ENCODE data around the gene EXOC3. TPM values are rescaled to one million over a fixed set of nuclear protein-coding genes. Genes with fewer than 3 reads are reported as not detected.

EXOC3 gene
- total RNA-seq, 4 donors from 2014 or later, result 49.5 to 87.5 (median 59.0) TPM

DNA sequence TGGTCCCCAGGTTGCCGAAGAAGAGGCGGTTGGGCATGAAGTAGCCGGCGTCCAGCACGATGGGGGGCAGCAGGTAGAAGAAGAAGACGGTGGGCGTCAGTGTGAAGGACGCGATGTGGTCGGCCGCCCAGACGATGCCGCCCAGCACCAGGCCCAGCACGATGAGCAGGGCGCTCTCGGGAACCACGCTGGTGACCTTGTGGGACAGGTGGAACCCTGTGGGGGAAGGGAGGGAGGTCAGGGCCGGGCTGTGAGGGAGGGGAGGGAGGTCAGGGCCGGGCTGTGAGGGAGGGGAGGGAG lies 48.8 kb downstream of the EXOC3 start:
- H3K4me3 ChIP-seq (ENCODE audit: low read depth, poor library complexity, severe bottlenecking), result no peak overlapping the region
- intact Hi-C loops (cut with DNase I; ENCODE audit: low total_unique reads), result no loop called here
- 83 to 88% methylated on average over 18 of the region's 19 CpGs for WGBS, 2 donors
- no peak for DNase-seq (ENCODE audit: low spot score in 2 of 2)
- TF ChIP-seq POLR2A (IDR thresholded peaks at IDR 0.05), result no peak
- TF ChIP-seq, protein P1, sequence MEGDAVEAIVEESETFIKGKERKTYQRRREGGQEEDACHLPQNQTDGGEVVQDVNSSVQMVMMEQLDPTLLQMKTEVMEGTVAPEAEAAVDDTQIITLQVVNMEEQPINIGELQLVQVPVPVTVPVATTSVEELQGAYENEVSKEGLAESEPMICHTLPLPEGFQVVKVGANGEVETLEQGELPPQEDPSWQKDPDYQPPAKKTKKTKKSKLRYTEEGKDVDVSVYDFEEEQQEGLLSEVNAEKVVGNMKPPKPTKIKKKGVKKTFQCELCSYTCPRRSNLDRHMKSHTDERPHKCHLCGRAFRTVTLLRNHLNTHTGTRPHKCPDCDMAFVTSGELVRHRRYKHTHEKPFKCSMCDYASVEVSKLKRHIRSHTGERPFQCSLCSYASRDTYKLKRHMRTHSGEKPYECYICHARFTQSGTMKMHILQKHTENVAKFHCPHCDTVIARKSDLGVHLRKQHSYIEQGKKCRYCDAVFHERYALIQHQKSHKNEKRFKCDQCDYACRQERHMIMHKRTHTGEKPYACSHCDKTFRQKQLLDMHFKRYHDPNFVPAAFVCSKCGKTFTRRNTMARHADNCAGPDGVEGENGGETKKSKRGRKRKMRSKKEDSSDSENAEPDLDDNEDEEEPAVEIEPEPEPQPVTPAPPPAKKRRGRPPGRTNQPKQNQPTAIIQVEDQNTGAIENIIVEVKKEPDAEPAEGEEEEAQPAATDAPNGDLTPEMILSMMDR (IDR thresholded peaks at IDR 0.05), result no peak

DNA sequence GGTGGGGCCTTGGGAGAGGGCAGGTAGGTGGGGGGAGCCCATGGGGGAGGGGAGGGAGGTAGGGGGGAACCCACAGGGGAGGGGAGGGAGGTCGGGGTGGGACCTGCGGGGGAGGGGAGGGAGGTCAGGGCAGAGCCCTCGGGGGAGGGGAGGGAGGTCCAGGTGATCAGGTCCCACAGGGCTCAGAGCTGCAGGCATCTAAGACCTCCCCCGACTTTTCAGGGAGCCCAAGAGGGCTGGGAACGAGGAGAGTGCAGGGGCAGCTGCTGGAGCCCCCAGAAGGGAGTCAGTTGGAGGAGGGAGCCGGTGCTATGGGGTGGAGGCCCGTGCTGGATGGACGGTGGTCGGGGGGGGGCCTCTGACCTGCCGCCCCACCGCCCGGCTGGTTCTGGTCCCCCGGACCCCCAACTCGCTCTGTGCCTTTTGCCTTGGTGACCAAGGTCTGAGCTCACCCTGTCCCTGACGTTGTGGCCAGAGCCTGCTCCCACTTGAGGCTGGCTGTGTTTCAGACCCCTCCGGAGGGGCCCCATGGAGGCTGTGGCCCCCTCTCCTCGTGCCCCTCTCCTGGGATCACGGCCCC lies 49.4 kb downstream of the EXOC3 start:
- DNase-seq (ENCODE audit: low spot score in 2 of 2), result no peak

DNA sequence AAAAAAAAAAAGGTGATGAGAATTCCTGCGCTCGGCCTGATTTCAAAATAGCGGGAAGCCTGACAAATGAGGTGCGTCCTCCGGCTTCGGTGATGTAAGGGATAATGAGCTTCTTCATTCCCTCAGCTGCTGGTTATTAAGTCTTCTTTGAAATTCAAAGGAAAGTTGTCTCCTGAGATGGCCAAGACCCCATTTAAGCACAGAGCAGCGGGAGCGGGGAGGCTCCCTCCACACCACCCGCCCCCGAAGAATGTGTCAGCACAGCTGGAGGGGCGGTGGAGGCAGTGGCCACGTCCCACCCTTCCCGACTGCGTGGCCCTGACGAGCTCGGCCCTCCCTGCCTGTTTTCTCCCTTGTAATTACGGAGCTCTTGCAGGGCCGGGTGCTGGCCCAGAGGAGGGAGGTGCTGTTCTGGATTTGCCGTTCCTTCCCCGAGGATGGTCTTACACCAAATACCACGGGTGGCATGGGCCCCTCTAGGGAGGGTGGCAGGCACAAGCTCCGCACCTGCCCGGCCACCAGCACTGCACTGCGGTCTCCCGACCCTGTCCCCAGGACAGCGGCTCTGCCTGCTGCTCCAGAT lies 50.2 kb downstream of the EXOC3 start:
- no peak for DNase-seq (ENCODE audit: low spot score in 2 of 2)
- no peak overlapping the region for H3K4me3 ChIP-seq (ENCODE audit: low read depth, poor library complexity, severe bottlenecking)
- TF ChIP-seq, protein P1 (IDR thresholded peaks at IDR 0.05), result no peak
- TF ChIP-seq POLR2A (IDR thresholded peaks at IDR 0.05), result no peak
- WGBS, 2 donors, result 28 to 36% methylated on average over 23 of the region's 26 CpGs
- intact Hi-C loops (cut with DNase I; ENCODE audit: low total_unique reads), result no loop called here

More for the DNA sequence above, 49.4 kb downstream of the EXOC3 start:
- TF ChIP-seq POLR2A (IDR thresholded peaks at IDR 0.05), result no peak
- TF ChIP-seq, protein P1 (IDR thresholded peaks at IDR 0.05), result no peak
- H3K4me3 ChIP-seq (ENCODE audit: low read depth, poor library complexity, severe bottlenecking), result no peak overlapping the region
- intact Hi-C loops (cut with DNase I; ENCODE audit: low total_unique reads), result no loop called here
- WGBS, 2 donors, result 49 to 65% methylated on average over 17 to 18 of the region's 18 CpGs

DNA sequence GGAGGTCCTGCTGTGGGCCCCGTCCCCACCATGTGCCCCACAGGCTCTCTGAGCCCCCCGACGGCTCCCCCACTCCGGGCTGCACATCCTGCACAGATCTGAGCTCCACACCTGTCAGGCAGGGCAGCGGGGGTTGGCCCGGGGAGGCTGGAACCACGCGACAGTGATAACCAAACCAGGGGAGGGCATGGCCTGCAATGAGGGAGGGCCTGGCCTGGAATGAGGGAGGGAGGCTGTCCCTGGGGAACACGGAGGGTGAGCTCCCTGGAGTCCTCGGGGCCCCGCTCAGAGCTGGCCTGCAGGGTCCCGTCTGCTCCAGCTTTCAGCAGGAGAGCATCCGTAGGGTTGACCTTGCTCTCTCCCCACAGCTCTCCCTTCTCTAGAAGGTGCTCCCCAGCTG lies 50.8 kb downstream of the EXOC3 start:
- DNase-seq (ENCODE audit: low spot score in 2 of 2), result no peak
- TF ChIP-seq POLR2A (IDR thresholded peaks at IDR 0.05), result no peak
- TF ChIP-seq, protein P1 (IDR thresholded peaks at IDR 0.05), result no peak
- intact Hi-C loops (cut with DNase I; ENCODE audit: low total_unique reads), result no loop called here
- no peak overlapping the region for H3K4me3 ChIP-seq (ENCODE audit: low read depth, poor library complexity, severe bottlenecking)
- 62 to 68% methylated on average over 10 to 12 of the region's 13 CpGs for WGBS, 2 donors

DNA sequence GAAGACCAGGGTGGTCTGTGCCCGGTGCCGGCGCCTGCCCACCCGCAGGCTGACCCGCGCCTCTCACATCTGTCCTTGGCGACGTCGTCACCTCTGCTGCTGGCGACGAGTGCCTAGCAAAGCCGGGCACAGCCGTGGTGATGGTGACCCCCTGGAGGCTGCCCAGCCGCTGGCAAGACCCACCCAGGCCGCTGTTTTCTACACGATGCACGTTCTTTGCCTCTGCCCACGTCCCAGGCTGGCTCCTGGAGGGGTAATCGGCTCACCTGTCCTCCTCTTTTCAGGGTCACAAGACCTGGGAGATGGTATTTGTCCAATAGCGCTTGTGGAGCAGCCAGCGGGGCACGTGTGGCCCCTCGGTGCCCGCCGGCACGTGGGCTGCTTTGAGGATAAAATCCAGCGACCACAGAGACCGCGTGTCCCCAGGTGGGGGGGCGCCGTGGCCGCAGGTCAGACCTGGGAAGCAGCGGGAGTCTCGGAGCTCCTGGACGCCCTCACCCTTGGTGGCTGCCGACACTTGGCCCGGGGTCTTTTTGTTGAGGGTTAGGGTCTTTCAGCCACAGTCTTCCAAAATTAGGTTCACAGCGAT lies 51.8 kb downstream of the EXOC3 start:
- 89 to 95% methylated on average over 33 to 38 of the region's 38 CpGs for WGBS, 2 donors
- TF ChIP-seq, protein P1 (IDR thresholded peaks at IDR 0.05), result no peak
- no peak for TF ChIP-seq POLR2A (IDR thresholded peaks at IDR 0.05)
- intact Hi-C loops (cut with DNase I; ENCODE audit: low total_unique reads), result no loop called here
- no peak for DNase-seq (ENCODE audit: low spot score in 2 of 2)
- no peak overlapping the region for H3K4me3 ChIP-seq (ENCODE audit: low read depth, poor library complexity, severe bottlenecking)
